ENCODE measurements around the gene TIMP3.
A peak's percentile ranks its signal among the peaks of the same experiment; 100 is the strongest.

Gene TIMP3

DNA sequence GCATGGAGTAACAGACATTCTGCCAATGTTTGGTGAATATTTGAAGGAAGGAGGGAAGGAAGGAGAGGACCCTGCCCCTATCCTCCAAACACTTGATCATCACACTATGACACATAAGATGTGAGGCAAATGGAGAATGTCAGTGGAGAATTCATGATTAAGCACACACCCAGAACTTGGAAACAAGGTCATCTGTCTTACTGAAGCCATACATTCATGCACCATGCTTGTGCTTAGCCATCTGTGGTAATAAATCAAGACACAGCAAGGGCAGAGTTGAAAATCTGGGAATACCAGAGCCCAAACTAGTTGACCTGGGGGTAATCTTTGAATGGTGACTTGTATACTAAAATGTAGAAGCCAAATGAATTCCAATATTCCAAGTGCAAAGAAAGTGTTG is 7.9 kb upstream of the TIMP3 start:
- in situ Hi-C loops (cut with HindIII; ENCODE audit: low sequenced_read_pairs) = no loop called here
- no peak for TF ChIP-seq CTCF (IDR thresholded peaks at IDR 0.05; ENCODE audit: low read depth, low read length, missing control alignments)
- DNase-seq (ENCODE audit: low read depth) = no peak
- no peak overlapping the region for H3K4me3 ChIP-seq (ENCODE audit: low read depth, low read length)

DNA sequence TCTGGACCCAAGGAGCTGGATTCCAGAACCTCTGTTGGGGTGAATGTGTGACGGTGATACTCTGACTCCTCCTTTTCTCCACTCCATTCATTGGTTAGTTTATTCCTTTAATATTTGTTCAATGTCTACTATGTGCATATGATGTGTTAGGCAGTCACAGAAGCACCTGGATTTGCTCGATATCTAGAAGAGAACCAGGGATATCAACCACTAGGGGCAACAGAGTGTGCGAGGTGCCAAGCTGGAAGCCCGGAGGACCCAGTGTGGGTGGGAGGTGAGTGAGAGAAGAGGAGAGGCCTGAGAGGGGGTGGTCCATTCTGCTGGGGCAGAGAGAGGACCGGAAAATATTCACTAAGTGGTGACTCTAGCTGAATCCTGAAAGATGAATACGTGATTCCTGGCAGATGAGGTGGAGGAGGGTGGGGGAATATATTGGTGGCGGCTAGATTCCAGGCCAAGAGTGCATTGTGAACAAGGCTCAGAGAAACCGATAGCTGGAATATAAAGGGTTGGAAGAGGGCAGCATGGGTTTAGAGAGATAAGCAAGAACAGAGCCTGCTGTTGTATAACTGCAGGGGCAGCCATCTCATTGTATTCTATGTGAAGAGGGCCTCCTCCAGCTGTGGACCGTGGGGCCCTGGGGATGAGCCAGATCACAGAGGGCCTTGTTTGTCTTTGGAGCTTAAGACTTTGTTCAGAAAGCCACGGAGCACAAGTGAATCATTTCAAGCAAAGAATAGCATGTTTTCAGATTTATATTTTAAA is 6.9 kb upstream of the TIMP3 start:
- in situ Hi-C loops (cut with HindIII; ENCODE audit: low sequenced_read_pairs) = no loop called here
- TF ChIP-seq CTCF (IDR thresholded peaks at IDR 0.05; ENCODE audit: low read depth, low read length, missing control alignments) = no peak
- H3K4me3 ChIP-seq (ENCODE audit: low read depth, low read length) = no peak overlapping the region
- DNase-seq (ENCODE audit: low read depth) = no peak

GRCh38 chr22:32795214-32795596 is 6.3 kb upstream of the TIMP3 start:
- DNase-seq (ENCODE audit: low read depth) = no peak
- in situ Hi-C loops (cut with HindIII; ENCODE audit: low sequenced_read_pairs) = no loop called here
- TF ChIP-seq CTCF (IDR thresholded peaks at IDR 0.05; ENCODE audit: low read depth, low read length, missing control alignments) = no peak
- no peak overlapping the region for H3K4me3 ChIP-seq (ENCODE audit: low read depth, low read length)

DNA sequence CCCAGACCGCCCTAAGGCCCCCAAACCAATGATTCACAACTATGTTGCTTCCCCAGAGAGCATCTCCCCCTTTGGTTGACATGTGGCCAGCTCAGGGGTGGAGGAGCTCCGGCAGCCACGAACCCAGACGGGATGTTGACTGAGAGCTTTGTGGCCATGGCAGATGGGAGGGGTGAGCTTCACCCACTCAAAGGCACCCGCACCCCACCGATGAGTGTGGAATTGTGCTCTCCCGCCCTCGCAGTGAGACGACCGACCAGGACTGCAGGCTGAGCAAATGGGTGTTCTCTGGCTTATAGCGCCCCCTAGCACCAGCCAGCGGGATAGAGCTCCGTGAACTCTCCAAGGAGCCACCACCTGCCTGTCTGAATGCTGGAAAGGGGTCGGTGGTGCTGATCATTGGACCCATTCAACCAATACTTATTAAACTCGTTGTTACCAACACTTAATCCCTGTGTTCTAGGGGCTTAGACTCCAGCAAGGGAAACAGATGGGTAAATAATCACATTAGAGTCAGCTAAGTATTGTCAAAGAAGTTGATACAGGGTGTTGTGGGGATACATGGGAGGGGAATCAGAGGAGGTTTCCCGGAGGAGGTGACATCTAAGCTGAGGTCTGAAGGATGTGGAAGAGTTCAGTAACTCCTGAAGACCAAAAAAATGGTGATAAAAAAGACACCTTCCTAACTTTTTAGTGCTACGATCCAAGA is 4.5 kb upstream of the TIMP3 start:
- H3K4me3 ChIP-seq (ENCODE audit: low read depth, low read length) = no peak overlapping the region
- peak; percentile 80 for TF ChIP-seq CTCF (IDR thresholded peaks at IDR 0.05; ENCODE audit: low read depth, low read length, missing control alignments)
- peak; percentile 23 for DNase-seq (ENCODE audit: low read depth)
- in situ Hi-C loops (cut with HindIII; ENCODE audit: low sequenced_read_pairs) = no loop called here

DNA sequence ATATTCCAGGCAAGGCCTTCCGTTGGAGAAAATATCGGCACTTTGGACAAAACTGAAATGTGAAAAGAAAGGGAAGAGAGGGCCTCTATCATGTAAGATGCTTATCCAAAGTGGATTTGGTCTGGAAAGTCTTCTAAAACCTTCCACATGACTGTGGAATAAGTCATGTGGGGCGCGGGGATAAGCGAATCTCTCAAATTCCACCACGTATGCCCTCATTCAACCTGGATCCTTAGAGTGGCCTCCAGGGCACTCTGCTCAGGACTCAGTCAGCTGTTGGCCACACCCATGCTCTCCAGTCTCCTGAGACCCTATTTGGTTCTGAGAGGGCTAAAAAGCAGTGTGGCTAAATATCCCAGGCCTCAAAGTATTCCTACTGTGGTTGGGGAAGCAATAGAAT is 2.0 kb upstream of the TIMP3 start:
- no peak for DNase-seq (ENCODE audit: low read depth)
- no peak overlapping the region for H3K4me3 ChIP-seq (ENCODE audit: low read depth, low read length)
- TF ChIP-seq CTCF (IDR thresholded peaks at IDR 0.05; ENCODE audit: low read depth, low read length, missing control alignments) = no peak
- in situ Hi-C loops (cut with HindIII; ENCODE audit: low sequenced_read_pairs) = no loop called here

- TF ChIP-seq CTCF (IDR thresholded peaks at IDR 0.05; ENCODE audit: low read depth, low read length, missing control alignments) = no peak
- no peak overlapping the region for H3K4me3 ChIP-seq (ENCODE audit: low read depth, low read length)
- no peak for DNase-seq (ENCODE audit: low read depth)
- in situ Hi-C loops (cut with HindIII; ENCODE audit: low sequenced_read_pairs) = no loop called here
Measured at GRCh38 chr22:32800158-32800882, 1.2 kb upstream of the TIMP3 start.

All from astrocyte of the cerebellum (primary cell).